Caco-2 (cell line): ENCODE data around the gene NECTIN2. TPM values are rescaled to one million over a fixed set of nuclear protein-coding genes. Genes with fewer than 3 reads are reported as not detected.

Source experiments
- BruUV-seq: library from RNA; stranded (reverse); fragments of 400-500 nt; replicated peaks from 2 replicates; lab custom pipeline; 2021; lab: Mats Ljungman, UMichigan
- CTCF ChIA-PET: fragments of 300-600 bp; sonication (Branson Sonifier 250); formaldehyde crosslinking; loops from one replicate; lab custom pipeline; 2022; ENCODE audit warnings: antibody characterized with exemption; lab: Charles Lee
- POLR2A ChIA-PET: fragments of 300-600 bp; sonication (Branson Sonifier 250); formaldehyde crosslinking; loops from one replicate; lab custom pipeline; 2022; ENCODE audit warnings: antibody characterized with exemption; lab: Charles Lee
- DNase-seq, 2 experiments: peaks; one replicate each; pipeline versions ENCODE4 v3.0.0 to v3.0.0-alpha.2; 2020 to 2022
- H3K27me3 ChIP-seq: replicated peaks from 2 replicates; pipeline ENCODE4 v1.6.0; 2011; ENCODE audit warnings: low read length; ENCODE audit not compliant: control insufficient read depth, insufficient read depth
- H3K36me3 ChIP-seq: 2 replicates; pipeline ENCODE4 v1.5.1; 2011; ENCODE audit warnings: low read length; ENCODE audit not compliant: control insufficient read depth, insufficient read depth
- H3K4me1 ChIP-seq: fragments of 250-450 bp; sonication (Bioruptor Pico); 2 replicates; pipeline ENCODE4 v1.5.1; 2020; ENCODE audit warnings: mild to moderate bottlenecking
- H3K4me3 ChIP-seq: 2 replicates; pipeline ENCODE4 v1.5.1; 2011; ENCODE audit warnings: low read depth, mild to moderate bottlenecking, control low read depth, low read length
- H3K9me3 ChIP-seq: fragments of 250-450 bp; sonication (Bioruptor Pico); 2 replicates; pipeline ENCODE4 v1.5.1; 2020; ENCODE audit warnings: mild to moderate bottlenecking, moderate library complexity
- H3K27ac Mint-ChIP-seq: one replicate; pipeline ENCODE4 v1.8.0; 2022; ENCODE audit warnings: mixed read lengths; ENCODE audit not compliant: unreplicated experiment
- H3K27me3 Mint-ChIP-seq: one replicate; pipeline ENCODE4 v1.8.0; 2022; ENCODE audit warnings: mixed read lengths; ENCODE audit not compliant: insufficient read depth, unreplicated experiment
- H3K36me3 Mint-ChIP-seq: one replicate; pipeline ENCODE4 v1.8.0; 2022; ENCODE audit warnings: mild to moderate bottlenecking, mixed read lengths; ENCODE audit not compliant: insufficient read depth, unreplicated experiment
- H3K4me1 Mint-ChIP-seq: one replicate; pipeline ENCODE4 v1.8.0; 2022; ENCODE audit warnings: low read depth, mixed read lengths; ENCODE audit not compliant: unreplicated experiment
- H3K4me3 Mint-ChIP-seq: one replicate; pipeline ENCODE4 v1.8.0; 2022; ENCODE audit warnings: mild to moderate bottlenecking, moderate library complexity, mixed read lengths; ENCODE audit not compliant: unreplicated experiment
- H3K9me3 Mint-ChIP-seq: one replicate; pipeline ENCODE4 v1.8.0; 2022; ENCODE audit warnings: mixed read lengths; ENCODE audit not compliant: unreplicated experiment
- CTCF ChIP-seq, 2 experiments: fragments of 200-600 bp in 1 of 2; IDR thresholded peaks; 1 replicate in 1 of 2; 2 replicates in 1 of 2; pipeline versions ENCODE4 v1.5.1 to v1.8.0; 2011 to 2022; ENCODE audit warnings: antibody characterized with exemption in 1 of 2, control low read depth in 1 of 2, inconsistent platforms in 1 of 2, low read depth in 1 of 2, low read length in 1 of 2, mild to moderate bottlenecking in 1 of 2, moderate library complexity in 1 of 2; ENCODE audit not compliant: insufficient read depth in 1 of 2, severe bottlenecking in 1 of 2, unreplicated experiment in 1 of 2
- intact Hi-C: fragments of 100-400 bp; cut with micrococcal nuclease; formaldehyde crosslinking; loops from one replicate; pipeline ENCODE4 v1.10.0; 2022; ENCODE audit not compliant: unreplicated experiment
- total RNA-seq: library from RNA; stranded (reverse); gene quantifications from 2 replicates; pipeline ENCODE4 v1.2.3, GENCODE V29; 2022

NECTIN2 gene
- total RNA-seq, 1 experiment from 2014 or later: 258 TPM

GRCh38 chr19:44903602-44904425, 57.7 kb downstream of the NECTIN2 start:
- no TSS peak for BruUV-seq
- H3K9me3 ChIP-seq: no peaks in the 10 kb centered on the region
- peak overlapping the region; percentile 51 for H3K27ac Mint-ChIP-seq
- CTCF ChIA-PET: interaction anchor here (0.6 to 1.5 kb wide), 8 partner anchors 13 to 188 kb away, joined by 3 to 5 read pairs (median 4); partner anchors contain the start of genes CLASRP and CLPTM1
- peak; percentile 99 for TF ChIP-seq CTCF (IDR thresholded peaks at IDR 0.05; ENCODE audit: insufficient read depth in 1 of 2, low read depth in 1 of 2, low read length in 1 of 2, severe bottlenecking in 1 of 2, unreplicated experiment in 1 of 2)
- H3K9me3 Mint-ChIP-seq: no peaks in the 10 kb centered on the region
- H3K36me3 ChIP-seq: peaks cover 8% of the 10 kb centered on the region
- H3K27me3 ChIP-seq: no peaks in the 10 kb centered on the region
- POLR2A ChIA-PET: interaction anchor here (2.7 kb wide), 1 partner anchor 13 kb away, joined by 24 read pairs; the partner anchor contains the start of gene TOMM40
- no peaks in the 10 kb centered on the region for H3K27me3 Mint-ChIP-seq
- peak; percentile 71 to 89 for DNase-seq
- H3K4me1 ChIP-seq: peaks cover 30% of the 10 kb centered on the region
- H3K36me3 Mint-ChIP-seq: peaks cover 99% of the 10 kb centered on the region
- peaks cover 15% of the 10 kb centered on the region for H3K4me1 Mint-ChIP-seq
- intact Hi-C loops: loop anchor here (1.0 to 10.0 kb wide), 3 partner anchors 47 to 171 kb away; partner anchors contain the start of genes GEMIN7, RELB and ZNF296
- H3K4me3 Mint-ChIP-seq: no peak overlapping the region
- H3K4me3 ChIP-seq: no peak overlapping the region

GRCh38 chr19:44904426-44904994, 58.4 kb downstream of the NECTIN2 start:
- no peaks in the 10 kb centered on the region for H3K27me3 Mint-ChIP-seq
- peak overlapping the region; percentile 98 for H3K27ac Mint-ChIP-seq
- peaks cover 30% of the 10 kb centered on the region for H3K4me1 ChIP-seq
- no peaks in the 10 kb centered on the region for H3K27me3 ChIP-seq
- no peaks in the 10 kb centered on the region for H3K9me3 Mint-ChIP-seq
- H3K36me3 Mint-ChIP-seq: peaks cover 99% of the 10 kb centered on the region
- POLR2A ChIA-PET: interaction anchor here (1.5 to 2.7 kb wide), 2 partner anchors 14 to 31 kb away, joined by 5 to 24 read pairs; partner anchors contain the start of gene TOMM40
- H3K4me3 Mint-ChIP-seq: peak overlapping the region; percentile 84
- intact Hi-C loops: loop anchor here (10.0 kb wide), 2 partner anchors 100 to 170 kb away; partner anchors contain the start of genes GEMIN7, RELB and ZNF296
- no TSS peak for BruUV-seq
- H3K4me3 ChIP-seq: no peak overlapping the region
- H3K9me3 ChIP-seq: no peaks in the 10 kb centered on the region
- DNase-seq: peak in 1 of 2 experiments; percentile 49
- H3K36me3 ChIP-seq: peaks cover 8% of the 10 kb centered on the region
- CTCF ChIA-PET: interaction anchor here (0.6 to 2.1 kb wide), 10 partner anchors 12 to 802 kb away, joined by 3 to 18 read pairs (median 4); partner anchors contain the start of genes CLPTM1 and TOMM40
- peak; percentile 12 to 27 for TF ChIP-seq CTCF (IDR thresholded peaks at IDR 0.05; ENCODE audit: insufficient read depth in 1 of 2, low read depth in 1 of 2, low read length in 1 of 2, severe bottlenecking in 1 of 2, unreplicated experiment in 1 of 2)
- peaks cover 20% of the 10 kb centered on the region for H3K4me1 Mint-ChIP-seq
